HG03378 (cell line): Measurements from ENCODE around the gene TEAD1.

Source experiments
- ATAC-seq: cut with Tn5 transposase; IDR thresholded peaks from one replicate; pipeline ENCODE4 v1.9.1; 2021; ENCODE audit warnings: mild to moderate bottlenecking, moderate library complexity; ENCODE audit not compliant: unreplicated experiment

The TEAD1 gene

DNA sequence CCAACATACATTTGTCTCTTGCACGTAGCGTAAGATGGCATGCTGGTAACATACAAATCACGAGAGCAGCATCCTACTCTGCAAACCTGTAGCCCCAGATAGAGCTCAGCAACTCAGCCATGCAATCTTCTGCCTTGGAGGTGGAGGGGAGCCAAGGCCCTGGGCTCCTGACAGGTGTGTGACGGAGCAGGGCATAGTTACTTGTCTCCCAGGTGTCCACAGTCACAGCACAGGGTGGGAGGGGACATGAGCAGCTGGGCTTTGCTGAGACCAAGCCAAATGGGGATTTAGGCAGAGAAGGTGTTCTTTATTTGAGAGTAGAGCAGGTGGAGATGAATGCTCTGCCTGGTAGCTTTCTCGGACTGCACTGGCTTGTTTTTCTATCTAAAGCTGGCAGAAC is 111.7 kb downstream of the TEAD1 start:
- ATAC-seq, result no peak

DNA sequence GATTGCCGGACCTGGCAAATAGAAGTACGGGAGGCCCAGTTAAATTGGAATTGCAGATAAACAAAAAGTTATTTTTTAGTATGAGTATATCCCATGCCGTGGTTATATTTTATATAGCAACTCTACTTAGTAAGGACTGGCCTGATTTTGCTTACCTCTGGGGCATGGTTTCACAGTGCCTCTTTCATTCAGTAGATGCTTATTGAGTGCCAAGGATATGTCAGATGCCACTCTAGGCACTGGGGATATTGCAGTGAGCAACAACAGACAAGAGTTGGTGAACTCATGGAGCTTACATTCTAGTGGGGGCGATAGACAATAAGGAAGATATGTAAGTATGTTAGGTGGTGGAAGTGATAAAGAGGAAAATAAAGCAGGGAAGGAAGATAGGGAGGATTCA is 112.2 kb downstream of the TEAD1 start:
- no peak for ATAC-seq

GRCh38 chr11:12786891-12787290 is 112.7 kb downstream of the TEAD1 start:
- no peak for ATAC-seq

DNA sequence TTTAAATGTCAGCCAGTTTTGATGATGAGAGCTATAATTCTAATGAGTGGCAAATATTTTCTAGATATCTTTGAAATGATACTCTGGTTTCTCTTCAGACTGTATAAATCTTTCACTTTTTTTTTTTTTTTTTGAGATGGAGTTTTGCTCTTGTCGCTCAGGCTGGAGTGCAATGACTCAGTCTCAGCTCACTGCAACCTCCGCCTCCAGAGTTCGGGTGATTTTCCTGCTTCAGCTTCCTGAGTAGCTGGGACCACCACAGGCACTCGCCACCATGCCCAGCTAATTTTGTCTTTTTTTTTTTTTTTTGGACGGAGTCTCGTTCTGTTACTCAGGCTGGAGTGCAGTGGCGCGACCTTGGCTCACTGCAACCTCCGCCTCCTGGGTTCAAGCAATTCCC is 113.6 kb downstream of the TEAD1 start:
- ATAC-seq, result no peak

DNA sequence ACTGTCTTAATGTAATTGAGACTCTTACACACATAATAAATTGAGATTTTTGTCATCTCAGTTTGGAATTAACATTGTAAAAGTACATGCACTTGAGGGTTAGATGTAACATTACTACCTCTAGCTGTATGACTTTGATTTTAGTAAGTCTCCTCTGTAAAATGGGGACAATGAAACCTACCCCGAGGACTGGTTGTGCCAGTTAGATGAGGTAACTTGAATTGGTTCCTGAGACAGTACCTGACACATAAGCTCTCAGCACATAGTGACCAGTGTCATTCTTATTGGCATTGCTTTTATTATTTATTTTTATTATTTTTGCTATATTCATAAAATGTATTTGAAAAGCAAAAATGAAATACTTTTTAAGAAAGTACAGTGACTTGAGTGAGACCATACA is 114.8 kb downstream of the TEAD1 start:
- no peak for ATAC-seq

- no peak for ATAC-seq
Measured at GRCh38 chr11:12789596-12790215, 115.5 kb downstream of the TEAD1 start.

DNA sequence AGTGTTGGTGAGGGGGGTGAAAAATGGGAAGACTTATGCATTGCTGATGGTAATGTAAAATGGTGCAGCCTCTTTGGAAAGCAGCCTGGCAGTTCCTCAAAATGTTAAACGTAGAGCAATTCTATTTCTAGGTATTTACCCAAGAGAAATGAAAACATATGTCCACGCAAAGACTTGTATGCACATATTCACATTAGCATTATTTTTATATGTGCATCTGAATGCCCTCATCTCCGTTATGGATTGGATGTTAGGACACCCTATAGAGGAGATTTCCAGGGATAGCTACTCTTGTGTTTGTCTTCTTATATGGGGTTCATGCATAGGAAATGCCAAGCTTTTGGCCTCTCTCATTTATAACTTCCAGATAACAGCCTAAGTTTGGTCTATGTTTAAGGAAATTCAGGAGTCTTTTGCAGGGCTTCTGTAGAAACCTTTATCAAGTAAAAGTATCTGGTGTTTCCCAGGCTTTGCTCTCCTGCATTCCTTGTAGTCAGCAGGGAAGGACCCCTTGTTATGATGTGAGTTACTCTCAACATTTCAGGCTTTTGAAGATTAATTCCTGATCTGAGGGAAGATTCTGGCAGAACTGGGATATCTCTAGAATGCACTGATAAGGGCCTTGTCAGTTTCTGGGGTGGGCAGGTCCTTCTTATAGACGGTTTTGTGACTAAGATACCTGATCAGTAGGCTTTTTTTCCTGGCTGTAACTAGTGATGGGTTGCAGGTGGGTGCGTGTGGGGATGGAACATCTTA is 116.8 kb downstream of the TEAD1 start:
- ATAC-seq, result no peak

DNA sequence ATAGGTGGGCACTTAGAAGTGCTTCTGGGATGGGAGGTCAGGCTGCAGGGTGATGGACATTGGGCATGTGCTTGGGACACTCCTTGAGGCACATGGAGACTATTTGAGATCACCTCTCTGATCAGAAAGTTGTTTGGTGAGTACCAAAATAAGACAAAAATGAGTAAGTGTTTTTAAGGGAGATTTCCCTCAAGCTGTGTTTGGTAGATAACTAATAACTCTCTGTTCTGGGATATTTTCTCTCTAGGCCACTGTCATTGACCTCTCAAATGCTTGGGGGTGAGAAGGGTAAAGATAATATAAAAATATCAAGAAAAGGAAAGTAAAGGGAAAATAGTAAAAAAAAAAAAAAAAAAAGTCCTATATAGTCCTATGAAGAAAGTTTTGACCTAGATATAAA is 117.8 kb downstream of the TEAD1 start:
- no peak for ATAC-seq

- no peak for ATAC-seq
Measured at GRCh38 chr11:12792590-12792989, 118.4 kb downstream of the TEAD1 start.

- no peak for ATAC-seq
Measured at GRCh38 chr11:12793065-12793464, 118.8 kb downstream of the TEAD1 start.

- no peak for ATAC-seq
Measured at GRCh38 chr11:12793506-12793905, 119.3 kb downstream of the TEAD1 start.

DNA sequence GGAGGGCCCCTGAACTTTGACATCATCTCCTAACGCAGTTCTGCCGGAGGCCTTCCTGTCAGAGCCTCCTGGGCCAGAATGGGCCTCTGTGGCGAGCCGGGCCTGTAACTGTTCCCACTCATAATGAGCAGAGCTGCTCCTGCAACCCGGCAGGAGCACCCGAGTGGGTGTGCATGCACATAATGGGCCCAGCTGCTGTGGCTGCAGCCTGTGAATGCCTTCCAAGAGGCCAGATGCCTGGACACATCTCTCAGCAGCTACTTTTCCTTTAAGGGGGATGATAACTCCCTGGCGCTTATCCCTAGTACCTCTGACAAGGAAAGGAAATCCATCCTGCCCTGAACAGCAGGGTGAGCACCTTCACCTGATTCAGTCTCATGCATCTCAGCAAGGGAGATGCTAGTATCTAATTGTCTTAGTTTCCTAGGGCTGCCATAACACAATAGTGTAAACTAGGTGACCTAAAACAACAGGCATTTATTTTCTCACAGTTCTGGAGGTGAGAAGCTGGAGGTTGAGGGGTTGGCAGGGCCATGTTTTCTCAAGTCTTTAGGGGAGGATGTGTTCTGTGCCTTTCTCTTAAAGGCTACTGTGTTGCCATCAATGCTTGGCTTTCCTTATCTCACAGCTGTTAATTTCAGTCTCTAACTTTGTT is 120.5 kb downstream of the TEAD1 start:
- ATAC-seq, result no peak

- no peak for ATAC-seq
Measured at GRCh38 chr11:12797996-12798395, 123.8 kb downstream of the TEAD1 start.

GRCh38 chr11:12798609-12799011 is 124.4 kb downstream of the TEAD1 start:
- no peak for ATAC-seq

- ATAC-seq, result no peak
Measured at GRCh38 chr11:12799334-12799835, 125.2 kb downstream of the TEAD1 start.

GRCh38 chr11:12800032-12800671 is 125.9 kb downstream of the TEAD1 start:
- no peak for ATAC-seq

DNA sequence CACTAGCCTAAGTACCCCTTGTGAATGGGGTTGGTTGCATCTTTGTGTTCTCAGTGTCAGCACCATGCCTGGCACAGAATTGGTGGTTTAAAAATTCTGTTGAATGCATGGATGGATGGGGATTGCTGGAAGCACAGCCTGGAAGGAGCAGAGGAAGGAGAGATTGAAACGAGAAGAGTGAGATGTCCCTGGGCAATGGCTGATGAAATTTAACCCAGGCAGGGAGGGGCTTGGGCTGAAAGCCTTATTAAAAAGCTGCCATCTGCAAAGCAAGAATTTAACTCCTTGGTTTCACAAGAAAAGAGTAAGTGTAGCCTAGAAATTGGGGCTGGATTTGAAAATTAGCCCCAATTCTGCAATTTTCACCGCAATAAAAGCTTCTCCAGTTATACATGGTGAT is 126.7 kb downstream of the TEAD1 start:
- no peak for ATAC-seq

DNA sequence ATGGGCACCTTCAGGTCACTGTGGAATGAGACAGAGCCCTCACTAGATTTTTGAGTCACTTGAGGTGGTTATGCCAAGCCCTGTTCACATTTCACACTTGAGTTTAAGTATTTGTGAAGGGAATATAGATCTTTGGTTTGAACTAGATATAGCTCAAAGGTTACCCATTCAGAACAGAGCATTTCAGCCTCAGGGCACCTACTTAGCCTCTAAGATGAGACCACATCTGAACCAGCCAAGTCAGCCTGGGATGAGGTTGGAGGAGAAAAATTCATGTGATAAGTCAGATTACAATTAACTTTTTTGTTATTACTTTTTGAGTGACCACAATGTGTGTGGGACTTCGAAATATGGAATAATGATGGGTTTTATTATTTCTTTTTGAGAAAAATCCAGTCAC is 127.8 kb downstream of the TEAD1 start:
- ATAC-seq, result no peak

DNA sequence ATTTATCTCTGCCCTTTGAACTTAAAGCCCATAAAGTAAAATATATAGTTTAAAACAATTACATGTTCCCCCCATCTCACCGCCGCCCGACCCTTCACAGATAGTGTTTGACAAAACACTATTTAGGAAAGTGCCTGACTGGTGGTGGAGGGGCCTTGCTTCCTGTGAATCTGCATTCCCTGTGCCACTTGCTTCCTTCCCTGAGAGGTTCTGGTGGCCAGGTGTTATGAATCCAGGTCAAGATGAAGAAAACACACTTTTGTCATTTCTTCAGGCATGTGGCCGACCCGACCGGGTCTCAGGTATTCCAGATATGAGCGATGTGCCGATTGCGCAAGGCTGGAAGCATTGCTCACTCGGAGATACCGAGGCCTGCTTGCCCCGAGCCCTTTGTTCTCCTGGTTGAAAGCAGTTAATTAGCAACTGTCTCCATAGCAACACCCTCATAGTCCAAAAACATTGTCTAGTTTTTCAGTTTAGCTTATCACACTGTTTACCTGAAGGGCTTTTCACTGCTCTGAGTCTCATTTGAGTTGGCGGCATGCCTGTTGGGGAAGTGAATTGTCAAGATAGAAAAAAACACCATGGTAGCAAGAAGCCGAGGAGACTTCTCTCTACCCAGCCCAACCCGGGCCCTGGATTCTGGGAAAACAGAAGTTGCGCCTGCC is 128.3 kb downstream of the TEAD1 start:
- no peak for ATAC-seq

- ATAC-seq, result no peak
Measured at GRCh38 chr11:12803086-12803826, 129.0 kb downstream of the TEAD1 start.
